ENCODE data around the gene SPEF1.
A peak's percentile ranks its signal among the peaks of the same experiment; 100 is the strongest.
"Not testable (repeated sequence)": the region's sequence is repeated elsewhere in the genome, so short reads cannot be mapped to it uniquely, and the experiment has no call there.

SPEF1 gene

DNA sequence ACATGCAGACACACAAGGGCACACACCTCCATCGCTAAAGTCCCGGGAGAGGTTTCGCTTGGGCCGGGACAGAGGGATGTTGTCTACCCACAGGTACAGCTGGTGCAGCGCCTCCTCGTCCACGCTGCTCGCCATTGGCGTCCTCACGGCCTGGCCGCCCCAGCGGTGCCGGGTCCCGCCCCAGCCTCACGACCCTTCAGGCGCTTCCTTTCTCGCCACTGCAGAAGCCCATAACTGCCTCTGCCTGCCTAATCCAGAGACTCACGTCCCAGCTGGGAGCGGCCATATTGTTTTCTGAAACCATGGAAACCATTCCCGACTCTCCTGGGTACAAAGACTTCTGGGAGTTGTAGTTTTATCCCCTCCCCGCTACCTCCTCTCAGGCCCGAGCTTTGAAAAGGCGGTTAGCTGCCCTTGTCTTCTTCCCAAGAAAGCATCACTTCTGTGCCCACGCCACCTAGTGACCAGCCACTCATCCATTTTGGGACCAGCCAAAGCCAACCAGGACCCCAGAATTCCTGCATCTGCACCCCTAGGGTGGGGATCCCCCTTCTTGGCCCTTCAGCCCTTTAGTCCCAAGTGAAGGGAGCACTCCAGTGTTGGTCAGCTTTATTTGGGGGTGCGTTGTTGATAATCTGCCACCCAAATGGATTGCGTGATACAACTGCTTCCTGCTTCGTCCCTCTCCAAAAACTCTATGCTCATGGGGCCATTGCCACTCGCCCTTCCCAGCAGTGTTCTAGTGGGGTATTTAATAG, at the start of gene SPEF1:
TSS of gene SPEF1 (minus strand) at position 296 of the 758 bp plus-strand sequence. CDS start at position 135, 161 bp downstream.
- DNase-seq (ENCODE audit: low read depth in 2 of 2, low spot score in 1 of 2): no peak

DNA sequence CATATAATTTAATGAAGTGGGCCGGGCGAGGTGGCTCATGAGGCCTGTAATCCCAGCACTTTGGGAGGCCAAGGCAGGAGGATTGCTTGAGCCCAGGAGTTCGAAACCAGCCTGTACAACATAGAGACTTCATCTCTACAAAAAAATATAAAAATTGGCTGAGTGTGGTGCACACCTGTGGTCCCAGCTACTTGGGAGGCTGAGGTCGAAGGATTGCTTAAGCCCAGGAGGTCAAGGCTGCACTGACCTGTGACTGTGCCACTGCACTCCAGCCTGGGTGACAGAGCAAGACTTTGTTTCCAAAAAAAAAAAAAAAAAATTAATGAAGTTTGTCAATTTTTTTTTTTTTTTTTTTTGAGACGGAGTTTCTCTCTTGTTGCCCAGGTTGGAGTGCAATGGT, 48.6 kb upstream of the SPEF1 start:
- DNase-seq (ENCODE audit: low read depth in 2 of 2, low spot score in 1 of 2): not testable (repeated sequence)

- DNase-seq (ENCODE audit: low read depth in 2 of 2, low spot score in 1 of 2): no peak
Measured at GRCh38 chr20:3828798-3829197, 47.5 kb upstream of the SPEF1 start.

DNA sequence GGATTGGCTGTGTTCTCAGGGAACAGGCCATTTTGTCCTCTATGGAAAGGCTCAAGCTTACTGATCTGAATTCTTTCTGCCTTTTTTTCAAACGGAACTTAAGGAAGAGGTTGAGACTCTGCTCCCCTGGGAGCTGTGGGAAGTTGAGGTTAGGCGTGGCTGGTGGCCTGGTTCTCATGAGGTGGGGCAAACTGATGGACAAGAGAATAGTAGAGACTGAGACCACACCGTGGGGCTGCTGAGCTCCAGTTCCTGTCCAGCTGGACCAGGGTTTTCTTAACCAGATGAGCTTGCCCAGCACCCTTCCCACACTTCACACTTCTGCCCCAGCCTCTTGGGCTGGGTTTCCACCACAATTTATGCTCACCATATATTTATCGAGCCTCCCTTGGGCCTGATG, 45.2 kb upstream of the SPEF1 start:
- DNase-seq (ENCODE audit: low read depth in 2 of 2, low spot score in 1 of 2): no peak

GRCh38 chr20:3825526-3825925, 44.3 kb upstream of the SPEF1 start:
- no peak for DNase-seq (ENCODE audit: low read depth in 2 of 2, low spot score in 1 of 2)

DNA sequence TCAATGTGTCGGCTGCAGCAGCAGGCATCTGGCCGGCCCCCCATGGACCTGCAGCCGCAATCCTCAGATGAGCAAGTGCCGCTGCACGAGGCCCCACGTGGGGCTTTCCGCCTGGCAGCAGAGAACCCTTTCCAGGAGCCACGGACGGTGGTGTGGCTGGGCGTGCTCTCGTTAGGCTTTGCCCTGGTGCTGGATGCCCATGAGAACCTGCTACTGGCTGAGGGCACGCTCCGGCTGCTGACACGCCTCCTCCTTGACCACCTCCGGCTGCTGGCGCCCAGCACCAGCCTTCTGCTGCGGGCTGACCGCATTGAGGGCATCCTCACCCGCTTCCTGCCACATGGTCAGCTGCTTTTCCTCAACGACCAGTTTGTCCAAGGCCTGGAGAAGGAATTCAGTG, 42.6 kb upstream of the SPEF1 start:
- DNase-seq (ENCODE audit: low read depth in 2 of 2, low spot score in 1 of 2): no peak

DNA sequence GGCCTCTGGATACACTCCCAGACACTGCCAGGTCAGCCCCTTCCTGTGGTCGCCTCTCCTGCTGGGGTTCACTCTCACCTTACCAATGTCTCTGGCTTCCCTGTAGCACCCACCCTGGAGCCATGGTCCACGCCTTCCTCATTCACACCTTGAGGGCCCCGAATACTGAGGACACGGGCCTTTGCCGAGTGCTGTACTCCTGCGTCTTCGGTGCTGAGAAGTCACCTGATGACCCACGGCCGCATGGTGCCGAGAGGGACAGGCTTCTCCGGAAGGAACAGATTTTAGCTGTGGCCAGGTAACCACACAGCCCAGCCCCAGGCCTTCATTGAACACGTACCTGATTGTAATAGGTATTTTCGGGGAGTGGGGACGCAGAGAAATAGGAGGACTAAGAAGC, 40.7 kb upstream of the SPEF1 start:
- no peak for DNase-seq (ENCODE audit: low read depth in 2 of 2, low spot score in 1 of 2)

- DNase-seq (ENCODE audit: low read depth in 2 of 2, low spot score in 1 of 2): no peak
Measured at GRCh38 chr20:3820901-3821727, 39.9 kb upstream of the SPEF1 start.

DNA sequence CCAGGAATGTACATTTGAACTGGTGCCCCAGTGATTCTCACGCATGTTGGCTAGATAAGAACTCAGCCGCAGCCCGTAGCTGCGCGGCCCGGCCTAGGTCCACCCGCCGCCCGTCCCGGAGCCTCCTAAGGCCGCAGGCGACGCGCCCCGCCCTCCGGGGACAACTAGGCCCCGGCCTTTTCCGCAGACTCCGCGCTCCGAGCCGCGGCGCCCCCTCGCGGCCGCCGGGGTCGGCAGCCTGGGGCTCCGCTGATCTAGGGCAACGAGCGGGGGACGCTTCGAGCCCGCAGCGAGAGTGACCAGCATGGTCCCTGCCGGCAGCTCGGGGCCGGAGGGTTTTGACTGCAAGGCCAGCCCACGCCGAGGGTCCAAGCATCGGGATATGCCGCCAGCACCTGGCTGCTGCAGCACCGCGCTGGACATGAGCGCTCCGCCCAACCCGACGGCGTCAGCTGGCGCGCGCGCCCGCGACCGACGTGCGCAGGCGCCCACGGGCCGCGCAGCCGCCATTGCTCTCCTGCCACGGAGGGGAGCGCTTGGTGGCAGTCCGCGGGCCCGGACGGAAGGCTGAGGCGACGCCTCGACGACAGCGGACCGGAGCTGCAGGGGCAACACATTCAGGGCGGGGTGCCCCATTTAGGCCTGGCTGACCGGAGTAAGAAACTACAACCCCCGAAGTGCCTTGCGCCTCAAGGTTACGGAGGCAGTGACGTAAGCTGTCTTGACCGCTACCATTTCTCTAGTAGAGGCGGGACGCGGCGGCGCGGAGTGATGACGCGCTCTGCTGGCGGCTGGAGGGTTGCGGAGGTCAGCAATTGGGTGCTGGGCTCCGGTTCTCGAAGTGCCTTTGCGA, 39.0 kb upstream of the SPEF1 start, which contains the start of gene AP5S1:
TSS of gene AP5S1 (plus strand) at position 500 of the 853 bp plus-strand sequence. CDS start 1,571 bp downstream, outside the sequence.
- DNase-seq (ENCODE audit: low read depth in 2 of 2, low spot score in 1 of 2): peak; percentile 83 to 86

- DNase-seq (ENCODE audit: low read depth in 2 of 2, low spot score in 1 of 2): no peak
Measured at GRCh38 chr20:3819411-3820047, 38.3 kb upstream of the SPEF1 start.

- DNase-seq (ENCODE audit: low read depth in 2 of 2, low spot score in 1 of 2): no peak
Measured at GRCh38 chr20:3818155-3819151, 37.2 kb upstream of the SPEF1 start.

GRCh38 chr20:3815703-3816315, 34.6 kb upstream of the SPEF1 start:
- DNase-seq (ENCODE audit: low read depth in 2 of 2, low spot score in 1 of 2): no peak

DNA sequence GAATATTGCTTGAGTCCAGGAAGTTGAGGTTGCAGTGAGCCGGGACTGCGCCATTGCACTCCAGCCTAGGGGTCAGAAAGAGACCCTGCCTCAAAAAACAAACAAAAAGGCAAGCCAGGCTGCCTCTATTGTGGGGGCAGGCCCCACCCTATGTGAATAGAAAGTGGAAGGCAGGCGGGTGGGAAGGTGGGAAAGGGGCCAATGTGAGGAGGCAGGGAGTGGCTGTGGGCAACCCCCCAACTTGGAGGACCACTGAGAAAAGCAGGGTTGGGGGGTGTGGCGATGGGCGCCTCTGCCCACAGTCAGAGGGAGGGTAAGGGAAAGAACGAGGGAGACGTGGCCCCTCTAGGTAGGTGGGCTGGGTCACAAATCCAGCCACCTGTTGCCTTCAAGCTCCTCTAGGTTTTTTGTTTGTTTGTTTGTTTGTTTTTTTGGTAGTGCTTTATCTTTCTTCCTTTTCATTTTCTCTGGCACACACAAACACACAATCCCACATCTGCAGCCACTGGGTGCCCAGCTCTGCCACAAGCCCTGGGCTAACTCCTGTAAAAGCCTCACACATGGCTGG, 33.8 kb upstream of the SPEF1 start:
- DNase-seq (ENCODE audit: low read depth in 2 of 2, low spot score in 1 of 2): no peak

GRCh38 chr20:3813848-3814581, 32.8 kb upstream of the SPEF1 start:
- DNase-seq (ENCODE audit: low read depth in 2 of 2, low spot score in 1 of 2): no peak

DNA sequence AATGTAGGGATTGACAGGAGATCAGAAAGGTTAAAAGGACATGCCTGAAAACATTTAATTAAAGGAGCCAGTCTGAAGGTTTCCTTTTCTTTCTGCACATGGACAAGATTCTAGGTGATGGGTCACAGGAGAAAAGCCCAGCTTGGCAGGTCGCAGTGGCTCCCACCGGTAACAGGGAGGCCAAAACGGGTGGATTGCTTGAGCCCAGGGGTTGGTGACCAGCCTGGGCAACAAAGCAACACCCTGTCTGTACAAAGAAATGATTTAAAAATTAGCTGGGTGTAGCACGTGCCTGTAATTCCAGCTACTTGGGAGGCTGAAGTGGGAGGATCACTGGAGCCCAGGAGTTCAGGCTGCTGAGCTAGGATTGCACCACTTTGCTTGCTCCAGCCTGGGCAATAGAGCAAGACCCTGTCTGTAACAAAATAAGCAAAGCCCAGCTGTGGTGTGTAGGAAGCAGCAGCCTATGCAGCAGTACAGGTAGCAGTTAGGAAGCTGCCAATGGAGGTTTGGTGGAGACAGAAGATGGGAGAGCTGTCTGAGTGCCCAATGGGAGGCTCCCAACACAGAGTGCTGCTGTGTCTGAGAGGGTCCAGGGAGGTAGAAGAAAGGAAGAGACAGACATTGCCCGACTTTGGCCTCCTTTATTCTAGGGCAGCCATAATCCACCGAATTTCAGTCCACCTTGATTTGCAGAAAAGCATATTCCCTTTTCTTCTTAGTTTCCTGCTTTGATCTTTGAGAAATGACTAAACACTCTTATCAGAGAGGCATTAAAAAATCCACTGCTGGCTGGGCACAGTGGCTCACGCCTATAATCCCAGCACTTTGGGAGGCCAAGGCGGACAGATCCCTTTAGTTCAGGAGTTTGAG, 32.0 kb upstream of the SPEF1 start:
- no peak for DNase-seq (ENCODE audit: low read depth in 2 of 2, low spot score in 1 of 2)

DNA sequence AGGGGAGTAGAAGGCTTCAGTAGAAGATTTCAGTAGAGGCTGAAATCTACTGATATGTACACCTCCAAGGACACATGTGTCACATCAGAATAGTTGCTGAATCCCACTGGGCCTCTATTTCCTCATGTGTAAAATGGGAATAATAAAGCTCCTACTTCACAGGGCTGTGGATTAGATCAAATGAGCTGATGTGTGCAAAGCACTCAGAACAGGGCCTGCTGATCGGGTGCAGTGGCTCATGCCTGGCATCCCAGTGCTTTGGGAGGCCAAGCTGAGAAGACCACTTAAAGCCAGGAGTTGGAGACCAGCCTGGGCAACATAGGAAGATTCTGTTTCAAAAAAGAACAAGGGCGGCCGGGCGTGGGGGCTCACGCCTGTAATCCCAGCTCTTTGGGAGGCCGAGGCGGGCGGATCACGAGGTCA, 31.0 kb upstream of the SPEF1 start:
- DNase-seq (ENCODE audit: low read depth in 2 of 2, low spot score in 1 of 2): no peak
